Heart right ventricle (tissue), 16 donors: Measurements from ENCODE around the gene VPREB1. TPM values are rescaled to one million over a fixed set of nuclear protein-coding genes. Genes with fewer than 3 reads are reported as not detected.

Source experiments
- ATAC-seq, 8 donors: fragments of 200-7000 bp; cut with Tn5 transposase; one replicate each; pipeline ENCODE4 v1.9.1; 2020; ENCODE audit warnings: mild to moderate bottlenecking in 8 of 8, moderate library complexity in 8 of 8, moderate number of reproducible peaks in 1 of 8
- DNase-seq, 2 donors: peaks; one replicate each; pipeline ENCODE4 v3.0.0-alpha.2; 2020
- H3K27ac ChIP-seq, 10 donors: fragments of 200-600 bp; sonication (generic) in 2 of 10; one replicate each; pipeline versions ENCODE4 v1.5.0 to v1.8.0; 2020 to 2022; ENCODE audit warnings: mild to moderate bottlenecking in 3 of 10
- H3K27me3 ChIP-seq, 7 donors: fragments of 200-600 bp; one replicate each; pipeline ENCODE4 v1.8.0; 2021 to 2022; ENCODE audit warnings: mild to moderate bottlenecking in 2 of 7
- H3K36me3 ChIP-seq, 9 donors: fragments of 200-600 bp; sonication (generic) in 1 of 9; one replicate each; pipeline versions ENCODE4 v1.5.0 to v1.8.0; 2020 to 2022; ENCODE audit warnings: mild to moderate bottlenecking in 2 of 9
- H3K4me1 ChIP-seq, 9 donors: fragments of 200-600 bp; sonication (generic) in 1 of 9; one replicate each; pipeline versions ENCODE4 v1.5.0 to v1.8.0; 2020 to 2022; ENCODE audit warnings: mild to moderate bottlenecking in 4 of 9
- H3K4me3 ChIP-seq, 10 donors: fragments of 200-600 bp; sonication (generic) in 2 of 10; one replicate each; pipeline versions ENCODE4 v1.5.0 to v1.8.0; 2020 to 2022; ENCODE audit warnings: mild to moderate bottlenecking in 7 of 10, moderate library complexity in 2 of 10
- H3K9me3 ChIP-seq, 11 donors: fragments of 200-600 bp in 10 of 11; sonication (generic) in 2 of 11; one replicate each; pipeline versions ENCODE4 v1.5.0 to v1.8.0; 2013 to 2022; ENCODE audit warnings: mild to moderate bottlenecking in 2 of 11, control low read depth in 1 of 11, moderate library complexity in 1 of 11
- CTCF ChIP-seq, 9 donors: fragments of 200-600 bp; sonication (generic) in 2 of 9; IDR thresholded peaks; one replicate each; pipeline versions ENCODE4 v1.5.0 to v1.8.0; 2021 to 2022; ENCODE audit warnings: antibody characterized with exemption in 9 of 9, mild to moderate bottlenecking in 5 of 9, moderate library complexity in 1 of 9
- WGBS, 2 donors: extraction: QIAGEN DNeasy Blood & Tissue Kit; methylation state at CpG; one replicate each; pipeline ENCODE4 v1.1.7; 2013; ENCODE audit warnings: inconsistent platforms in 1 of 2; 5-methylcytosine and 5-hydroxymethylcytosine counted together
- intact Hi-C, 10 donors: fragments of 100-400 bp; cut with DNase I; formaldehyde crosslinking; loops; one replicate each; pipeline versions ENCODE4 v1.11.1 to v1.14.2; 2022
- polyA plus RNA-seq, 2 donors: library from polyadenylated mRNA; stranded (reverse); fragments of 200-250 nt; gene quantifications; one replicate each; pipeline ENCODE4 v1.2.3, GENCODE V29; 2013
- total RNA-seq, 10 donors: library from RNA; stranded (reverse); fragmentation: NEBNext Ultra II Directional in 3 of 10; extraction: Animal tissue kit (Norgen Biotek cat#: 25700) in 3 of 10; gene quantifications; one replicate each; pipeline versions ENCODE4 v1.2.1 to v1.2.4, GENCODE V29; 2021 to 2023
- donor health status: Arrhythmogenic right ventricular cardiomyopathy.
- donor health status: ischemic (EF 13 %, LVEDD 7.1; RV severe dilation, severe dysfunction).
- donor health status: healthy with polysubstance abuse.
- donor health status: DM: no; HTN: yes; CAD: no.
- donor health status: DM: no; HTN: no; CAD: no.
- donor health status: ischemic (EF 25% LVEDD 6.9; RV normal size, moderate dysfunction).
- donor health status: ischemic (EF 25% LVEDD 5.7; RV mildly dilated, moderate dysfunction).
- donor health status: healthy.
- donor health status: DM: yes; HTN: yes; CAD: no.
- donor health status: Ischemic cardiomyopathy.
- donor health status: ischemic (EF 35%, LVEDD 5.7; RV mildly dilated, moderate dysfunction).
- donor health status: nonischemic (EF 11% LVEDD 7.7; RV severe dilation, severe dysfunction).
- donor health status: DM: yes; HTN: yes; CAD: no.
- donor health status: PGD.
- donor health status: ischemic (EF 29% LVEDD 5.4; RV normal size, mild dysfunction).
- donor health status: nonischemic (EF 23%, LVEDD 6.1; RV moderate dilation, normal function).

The VPREB1 gene
- total and polyA plus RNA-seq, 12 donors, result not detected

- ATAC-seq, result peak in 1 of 8 donors; percentile 26
- no peak for DNase-seq
- Histone ChIP-seq H3K4me3 (no peak overlapping the region), H3K27ac (no peak overlapping the region), H3K36me3 (no peaks in the 10 kb centered on the region), H3K4me1 (no peaks in the 10 kb centered on the region), H3K9me3 (no peaks in the 10 kb centered on the region), H3K27me3 (peaks cover 0 to 63% (median 45%) of the 10 kb centered on the region in 7 donors)
- no peak for TF ChIP-seq CTCF (IDR thresholded peaks at IDR 0.05)
- 62 to 67% methylated on average over 13 of the region's 13 CpGs for WGBS, 2 donors
- intact Hi-C loops, result no loop called here
These were observed 33.4 kb upstream of the VPREB1 start for GRCh38 chr22:22210889-22211833.

GRCh38 chr22:22213231-22213630 lies 31.4 kb upstream of the VPREB1 start:
- ATAC-seq (no peak), DNase-seq (no peak)
- no peaks in the 10 kb centered on the region for H3K4me1 ChIP-seq
- peaks cover 0 to 52% (median 31%) of the 10 kb centered on the region in 7 donors for H3K27me3 ChIP-seq
- TF ChIP-seq CTCF (IDR thresholded peaks at IDR 0.05), result no peak
- no peak overlapping the region for H3K4me3 ChIP-seq
- no peaks in the 10 kb centered on the region for H3K36me3 ChIP-seq
- no peaks in the 10 kb centered on the region for H3K9me3 ChIP-seq
- WGBS, 2 donors, result 29 to 35% methylated on average over 5 of the region's 5 CpGs
- no peak overlapping the region for H3K27ac ChIP-seq
- intact Hi-C loops, result no loop called here

- DNase-seq (no peak), ATAC-seq (no peak)
- intact Hi-C loops, result no loop called here
- 56 to 61% methylated on average over 5 of the region's 5 CpGs for whole genome bisulfite sequencing, 2 donors
- no peak for TF ChIP-seq CTCF (IDR thresholded peaks at IDR 0.05)
- Histone ChIP-seq H3K4me1 (no peaks in the 10 kb centered on the region), H3K9me3 (no peaks in the 10 kb centered on the region), H3K27me3 (peaks cover 0 to 46% (median 27%) of the 10 kb centered on the region in 7 donors), H3K4me3 (no peak overlapping the region), H3K36me3 (no peaks in the 10 kb centered on the region), H3K27ac (no peak overlapping the region)
These were observed 29.7 kb upstream of the VPREB1 start for GRCh38 chr22:22214819-22215329.

- H3K4me3 ChIP-seq, result no peak overlapping the region
- H3K27me3 ChIP-seq, result peaks cover 0 to 42% (median 21%) of the 10 kb centered on the region in 7 donors
- H3K27ac ChIP-seq, result no peak overlapping the region
- DNase-seq, result no peak
- WGBS, 2 donors, result 50 to 70% methylated on average over 5 of the region's 5 CpGs
- no peaks in the 10 kb centered on the region for H3K36me3 ChIP-seq
- H3K9me3 ChIP-seq, result no peaks in the 10 kb centered on the region
- no peaks in the 10 kb centered on the region for H3K4me1 ChIP-seq
- TF ChIP-seq CTCF (IDR thresholded peaks at IDR 0.05), result no peak
- no peak for ATAC-seq
- intact Hi-C loops, result no loop called here
These were observed 28.7 kb upstream of the VPREB1 start for GRCh38 chr22:22215659-22216449.
